Measurements from ENCODE around the gene GOLGA1.
"Not testable (repeated sequence)": the region's sequence is repeated elsewhere in the genome, so short reads cannot be mapped to it uniquely, and the experiment has no call there.

- TF ChIP-seq EP300, POLR2A, CTCF, POLR2AphosphoS5 (IDR thresholded peaks at IDR 0.05): not testable (repeated sequence)
These were observed 25.1 kb upstream of the GOLGA1 start for GRCh38 chr9:124965775-124966568.

Measured in upper lobe of left lung (tissue), 4 donors.